ENCODE measurements around the gene CAGE1.
"Not testable (repeated sequence)": the region's sequence is repeated elsewhere in the genome, so short reads cannot be mapped to it uniquely, and the experiment has no call there.

Gene CAGE1

DNA sequence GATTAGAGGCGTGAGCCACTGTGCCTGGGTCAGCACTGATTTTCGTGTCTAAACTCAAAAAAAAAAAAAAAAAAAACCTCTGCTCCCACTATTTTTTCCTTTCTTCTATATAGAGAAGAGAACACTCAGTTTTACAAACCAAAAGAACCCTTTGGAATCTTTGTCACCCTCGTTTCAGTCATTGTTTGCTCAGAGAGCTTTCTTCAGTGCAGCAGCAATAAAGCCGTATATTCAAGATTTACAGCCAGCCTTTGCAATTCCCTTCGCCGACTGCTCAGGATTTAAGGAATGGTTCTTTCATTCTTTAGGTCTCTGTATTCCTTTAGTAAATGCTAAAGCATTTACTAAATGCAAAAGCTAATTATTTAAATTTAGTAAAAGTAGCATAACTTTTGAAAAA lies 20.2 kb upstream of the CAGE1 start:
- no peak for DNase-seq (ENCODE audit: low read depth in 2 of 2)

DNA sequence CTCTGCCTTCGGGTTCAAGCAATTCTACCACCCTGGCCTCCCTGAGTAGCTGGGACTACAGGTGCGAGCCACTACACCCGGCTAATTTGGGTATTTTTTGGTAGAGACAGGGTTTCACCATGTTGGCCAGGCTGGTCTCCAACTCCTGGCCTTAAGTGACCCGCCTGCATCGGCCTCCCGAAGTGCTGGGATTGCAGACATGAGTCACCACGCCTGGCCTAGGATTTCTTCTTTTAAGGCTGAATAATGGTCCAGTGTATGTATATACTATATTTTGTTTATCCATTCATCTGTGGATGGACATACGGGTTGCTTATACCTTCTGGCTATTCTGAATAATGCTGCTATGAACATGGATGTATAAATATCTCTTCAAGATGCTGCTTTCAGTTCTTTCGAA lies 17.2 kb upstream of the CAGE1 start:
- DNase-seq (ENCODE audit: low read depth in 2 of 2): no peak

DNA sequence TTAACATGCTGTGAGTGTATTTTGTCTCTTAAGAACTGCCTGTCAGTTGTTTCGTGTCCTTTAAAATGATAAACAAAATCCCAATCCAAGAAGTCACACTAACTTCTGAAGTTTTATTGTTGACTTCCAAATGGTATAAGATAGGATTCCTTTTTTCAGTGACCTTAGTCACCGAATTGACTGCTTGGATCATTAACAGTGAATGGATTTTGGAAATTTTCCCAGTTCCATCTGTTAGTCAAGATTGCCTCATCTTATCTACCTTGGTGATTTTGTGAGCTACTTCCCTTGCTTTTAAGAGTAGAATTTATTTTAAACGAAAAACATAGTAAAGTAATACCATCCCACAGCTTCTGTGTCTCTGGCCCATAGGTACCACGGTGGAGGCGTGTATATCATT lies 15.0 kb upstream of the CAGE1 start:
- DNase-seq (ENCODE audit: low read depth in 2 of 2): no peak

DNA sequence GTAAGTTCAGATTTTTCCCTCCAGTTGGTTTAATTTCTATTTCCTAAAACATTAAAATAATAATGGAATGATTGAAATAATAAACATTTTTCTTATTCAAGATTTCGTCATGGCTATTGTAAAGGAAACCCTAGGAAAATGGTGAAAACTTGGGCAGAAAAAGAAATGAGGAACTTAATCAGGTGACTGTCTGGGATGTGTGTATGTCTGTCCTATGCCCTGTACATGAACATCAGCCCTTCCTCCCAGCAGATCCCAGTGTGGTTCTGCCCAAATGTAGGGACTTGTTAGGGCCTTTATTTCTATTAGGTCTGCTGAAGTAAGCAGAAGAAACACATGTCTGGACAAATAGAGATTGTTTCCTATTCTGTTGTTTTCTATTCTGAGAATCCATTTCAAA lies 13.2 kb upstream of the CAGE1 start:
- DNase-seq (ENCODE audit: low read depth in 2 of 2): no peak

DNA sequence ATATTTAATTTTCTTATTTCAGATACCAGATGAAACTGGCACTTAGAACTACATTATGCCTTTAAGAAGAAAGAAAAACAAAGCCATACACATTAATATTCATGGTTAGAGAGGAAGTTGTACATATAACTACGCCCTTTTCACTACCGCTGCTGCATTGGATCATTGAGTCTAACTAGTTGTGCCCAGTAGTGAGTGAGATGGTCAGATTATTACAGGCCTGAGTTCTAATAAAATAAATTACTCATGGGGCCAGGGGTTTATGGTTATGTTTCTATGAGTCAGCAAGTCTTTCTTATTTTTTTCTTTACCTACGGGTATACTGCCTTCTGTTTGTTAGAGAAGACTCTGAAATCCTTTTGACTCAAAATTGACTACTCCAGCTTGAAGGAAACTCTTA lies 11.5 kb upstream of the CAGE1 start:
- DNase-seq (ENCODE audit: low read depth in 2 of 2): no peak

DNA sequence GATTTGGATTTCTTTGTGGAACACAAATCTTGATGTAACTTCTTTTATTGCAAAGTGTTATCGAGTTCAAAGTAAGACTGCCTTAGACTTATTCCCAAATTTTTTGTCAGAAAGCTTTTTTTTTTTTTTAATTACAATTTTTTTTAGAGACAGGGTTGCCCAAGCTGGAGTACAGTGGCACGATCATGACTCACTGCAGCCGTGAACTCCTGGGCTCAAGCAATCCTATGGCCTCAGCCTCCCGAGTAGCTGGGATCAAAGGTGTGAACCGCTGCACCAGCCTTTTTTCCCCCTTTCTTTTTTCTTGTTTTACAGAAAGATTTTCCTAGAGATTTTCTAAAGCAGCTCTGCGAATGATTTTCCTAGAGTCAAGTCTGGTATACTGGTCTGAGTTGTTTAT lies 2.9 kb upstream of the CAGE1 start:
- no peak for DNase-seq (ENCODE audit: low read depth in 2 of 2)

DNA sequence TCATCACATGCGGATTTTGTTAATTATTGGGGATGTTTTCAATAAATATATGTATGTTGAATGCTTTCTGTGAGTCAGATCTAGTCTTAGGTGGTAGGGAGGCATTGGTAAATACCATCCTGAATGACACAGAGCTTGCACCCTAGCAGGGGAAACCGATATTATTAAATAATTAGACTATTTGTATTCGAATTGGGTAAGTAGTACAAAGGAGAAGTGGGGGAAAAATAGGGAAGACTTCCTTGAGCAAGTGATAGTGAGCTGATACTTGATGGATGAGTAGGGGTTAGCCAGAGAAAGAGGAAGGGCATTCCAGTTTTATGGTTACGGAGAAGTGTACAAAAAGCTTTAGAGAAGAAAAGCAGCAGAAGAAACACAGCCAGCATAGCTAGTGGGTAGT lies 1.6 kb upstream of the CAGE1 start:
- no peak for DNase-seq (ENCODE audit: low read depth in 2 of 2)

DNA sequence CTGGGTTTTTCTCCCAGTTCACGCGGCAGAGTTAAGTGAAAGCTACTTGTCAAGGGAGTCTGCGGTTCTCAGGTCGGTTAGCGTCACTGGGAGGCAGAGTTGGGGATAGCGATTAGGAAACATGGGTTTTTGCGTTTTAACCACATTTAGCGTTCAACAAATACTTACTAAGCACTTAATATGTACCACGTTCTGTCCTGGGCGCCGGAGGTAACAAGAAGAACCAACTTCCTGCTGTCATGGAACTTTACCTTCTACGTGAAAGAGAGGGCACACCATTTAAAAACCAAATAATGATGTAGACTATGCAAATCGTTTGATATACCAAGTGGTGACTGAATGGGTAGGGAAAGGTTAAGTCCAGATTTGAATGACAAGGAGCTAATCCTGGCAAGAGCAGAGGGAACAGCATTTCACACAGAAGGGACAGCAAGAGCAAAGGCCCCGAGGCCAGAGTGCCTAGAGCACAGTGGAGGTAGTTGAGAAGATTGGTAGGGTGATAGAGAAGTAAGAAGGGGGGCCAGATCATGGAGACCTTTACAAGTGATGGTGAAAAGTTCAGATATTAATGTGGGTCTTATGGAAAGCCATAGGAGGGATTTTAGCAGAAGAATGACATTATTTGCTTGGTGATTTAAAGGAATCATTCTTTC lies 810 bp upstream of the CAGE1 start:
- DNase-seq (ENCODE audit: low read depth in 2 of 2): no peak

DNA sequence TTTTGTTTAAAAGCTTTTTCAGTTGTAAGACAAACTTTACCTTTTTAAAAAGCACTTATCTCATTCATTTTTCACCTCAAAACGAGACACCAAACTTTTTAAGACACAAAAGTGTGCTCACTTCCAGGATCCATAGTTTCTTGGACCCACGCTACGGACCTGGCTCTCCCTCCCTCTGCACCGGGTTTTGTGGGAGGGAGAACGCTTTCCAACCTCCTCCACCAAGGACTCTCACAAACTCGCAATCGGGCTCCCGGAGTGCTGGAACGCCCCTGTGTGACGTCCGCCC lies 436 bp downstream of the CAGE1 start:
- no peak for DNase-seq (ENCODE audit: low read depth in 2 of 2)

DNA sequence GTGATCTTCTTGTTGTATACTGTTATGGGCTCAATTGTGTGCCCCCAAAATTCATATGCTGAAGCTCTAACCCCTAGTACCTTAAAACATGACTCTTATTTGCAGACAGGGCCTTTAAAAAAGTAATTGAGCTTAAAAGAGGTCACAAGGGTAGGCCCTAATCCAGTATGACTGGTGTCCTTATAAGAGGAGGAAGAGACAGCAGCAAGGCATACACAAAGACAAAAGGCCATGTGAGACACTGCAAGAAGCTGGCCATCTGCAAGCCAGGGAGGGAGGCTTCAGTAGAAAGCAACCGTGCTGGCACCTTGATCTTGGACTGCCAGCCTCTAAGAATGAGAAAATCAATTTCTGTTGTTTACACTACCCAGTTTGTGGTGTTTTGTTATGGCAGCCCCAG lies 8.4 kb downstream of the CAGE1 start:
- no peak for DNase-seq (ENCODE audit: low read depth in 2 of 2)

DNA sequence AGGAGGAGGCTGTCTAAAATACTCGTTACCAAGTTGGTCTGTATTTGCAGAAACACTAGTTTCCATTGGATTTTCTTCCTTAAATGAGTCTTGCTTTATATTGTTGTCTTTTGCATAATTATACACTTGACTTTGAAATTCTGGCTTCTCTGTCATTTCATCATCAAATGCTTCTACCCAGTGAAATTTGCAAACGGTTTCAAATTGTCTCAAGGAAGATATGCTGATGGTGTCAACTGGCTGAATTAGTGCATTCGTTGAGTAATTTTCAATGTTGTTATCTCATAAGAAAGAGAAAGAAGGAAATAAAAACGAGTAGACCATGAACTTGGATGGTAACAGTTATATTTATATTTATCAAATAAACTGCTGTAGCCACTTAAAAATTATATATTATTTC lies 10.8 kb downstream of the CAGE1 start:
- DNase-seq (ENCODE audit: low read depth in 2 of 2): no peak

DNA sequence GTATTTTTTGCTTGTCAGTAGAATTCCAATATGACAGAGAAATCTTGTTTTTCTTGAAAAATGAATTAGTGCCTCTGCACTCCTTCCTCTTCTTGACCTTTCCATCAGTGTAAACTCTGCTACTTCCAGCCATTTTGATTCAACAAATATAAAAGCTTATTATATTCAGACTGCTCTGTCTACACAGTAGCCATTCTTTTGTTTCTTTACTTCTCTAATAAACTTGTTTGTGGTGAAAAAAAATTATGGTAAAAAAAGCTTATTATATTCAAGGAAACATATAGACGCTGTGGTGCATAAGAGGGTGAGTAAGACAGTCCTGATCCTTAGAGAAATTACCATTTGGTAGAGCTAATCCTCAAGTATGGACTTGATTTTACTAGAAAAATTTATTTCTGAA lies 11.6 kb downstream of the CAGE1 start:
- no peak for DNase-seq (ENCODE audit: low read depth in 2 of 2)

DNA sequence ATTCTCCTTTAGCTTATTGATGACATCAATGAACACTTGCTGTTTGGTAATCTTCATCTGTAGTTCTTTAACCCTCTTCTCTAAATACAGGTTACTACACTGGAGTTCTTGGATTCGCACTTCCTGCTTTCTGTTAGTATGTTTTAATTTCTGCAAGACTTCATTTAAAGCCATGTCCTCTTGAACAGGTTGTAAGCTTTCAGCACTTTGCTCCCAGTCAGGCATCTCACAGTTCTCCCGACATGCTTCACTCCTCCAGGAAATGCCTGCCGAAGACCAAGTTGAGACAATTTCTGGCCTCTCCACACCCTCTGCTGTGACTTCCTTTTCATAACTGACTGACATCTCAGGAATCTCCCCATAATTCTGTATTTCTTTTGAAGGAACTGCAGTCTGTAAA lies 15.8 kb downstream of the CAGE1 start:
- DNase-seq (ENCODE audit: low read depth in 2 of 2): no peak

DNA sequence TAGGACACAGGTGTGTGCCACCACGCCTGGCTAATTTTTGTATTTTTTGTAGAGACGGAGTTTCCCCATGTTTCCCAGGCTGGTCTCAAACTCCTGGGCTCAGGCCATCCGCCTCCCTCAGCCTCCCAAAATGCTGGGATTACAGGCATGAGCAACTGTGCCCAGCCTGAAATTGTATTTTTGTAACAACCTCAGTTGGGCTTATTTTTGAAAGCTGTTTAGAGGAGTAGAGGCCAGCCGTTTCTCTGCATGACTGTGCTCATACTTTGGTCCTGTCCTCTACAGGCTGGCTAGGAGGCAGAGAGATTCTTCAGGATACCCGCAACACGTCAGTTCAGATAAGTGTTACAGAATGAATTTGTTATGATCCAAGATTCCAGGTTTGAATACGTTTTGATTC lies 22.1 kb downstream of the CAGE1 start:
- no peak for DNase-seq (ENCODE audit: low read depth in 2 of 2)

DNA sequence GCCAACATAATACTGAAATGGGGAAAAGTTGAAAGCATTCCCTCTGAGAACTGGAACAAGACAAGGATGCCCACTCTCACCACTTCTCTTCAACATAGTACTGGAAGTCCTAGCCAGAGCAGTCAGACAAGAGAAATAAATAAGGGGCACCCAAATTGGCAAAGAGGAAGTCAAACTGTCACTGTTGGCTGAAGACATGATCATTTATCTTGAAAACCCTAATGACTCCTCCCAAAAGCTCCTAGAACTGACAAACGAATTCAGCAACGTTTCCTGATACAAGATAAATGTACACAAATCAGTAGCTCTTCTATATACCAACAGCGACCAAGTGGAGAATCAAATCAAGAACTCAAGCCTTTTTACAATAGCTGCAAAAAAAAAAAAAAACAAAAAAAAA lies 37.6 kb downstream of the CAGE1 start:
- not testable (repeated sequence) for DNase-seq (ENCODE audit: low read depth in 2 of 2)

DNA sequence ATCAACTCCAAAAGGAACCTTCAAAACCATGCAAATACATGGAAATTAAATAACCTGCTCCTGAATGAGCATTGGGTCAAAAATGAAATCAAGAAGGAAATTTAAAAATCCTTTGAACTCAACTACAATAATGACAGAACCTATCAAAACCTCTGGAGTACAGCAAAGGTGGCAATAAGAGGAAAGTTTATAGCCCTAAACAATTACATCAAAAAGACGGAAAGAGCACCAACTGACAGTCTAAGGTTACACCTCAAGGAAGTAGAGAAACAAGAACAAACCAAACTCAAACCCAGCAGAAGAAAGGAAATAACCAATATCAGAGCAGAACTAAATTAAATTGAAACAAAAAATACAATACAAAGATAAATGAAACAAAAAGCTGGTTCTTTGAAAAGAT lies 39.0 kb downstream of the CAGE1 start:
- DNase-seq (ENCODE audit: low read depth in 2 of 2): not testable (repeated sequence)

DNA sequence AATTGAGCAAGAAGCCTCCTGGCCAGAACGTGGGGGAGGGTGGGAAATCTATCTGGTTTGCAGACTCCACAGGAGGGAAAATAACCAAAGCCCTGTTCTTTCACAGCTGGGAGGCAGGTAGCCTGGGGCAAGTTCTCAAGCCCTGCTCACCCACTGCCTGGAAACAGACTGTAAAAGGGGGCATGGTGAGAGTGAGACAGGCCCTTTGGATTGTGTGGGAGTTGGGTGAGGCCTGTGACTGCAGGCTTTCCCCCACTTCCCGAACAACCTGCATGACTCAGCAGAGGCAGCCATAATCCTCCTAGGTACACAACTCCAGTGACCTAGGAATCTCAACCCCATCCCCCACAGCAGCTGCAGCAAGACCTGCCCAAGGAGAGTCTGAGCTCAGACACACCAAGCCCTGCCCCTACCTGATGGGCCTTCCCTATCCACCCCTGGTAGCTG lies 42.0 kb downstream of the CAGE1 start:
- DNase-seq (ENCODE audit: low read depth in 2 of 2): not testable (repeated sequence)

DNA sequence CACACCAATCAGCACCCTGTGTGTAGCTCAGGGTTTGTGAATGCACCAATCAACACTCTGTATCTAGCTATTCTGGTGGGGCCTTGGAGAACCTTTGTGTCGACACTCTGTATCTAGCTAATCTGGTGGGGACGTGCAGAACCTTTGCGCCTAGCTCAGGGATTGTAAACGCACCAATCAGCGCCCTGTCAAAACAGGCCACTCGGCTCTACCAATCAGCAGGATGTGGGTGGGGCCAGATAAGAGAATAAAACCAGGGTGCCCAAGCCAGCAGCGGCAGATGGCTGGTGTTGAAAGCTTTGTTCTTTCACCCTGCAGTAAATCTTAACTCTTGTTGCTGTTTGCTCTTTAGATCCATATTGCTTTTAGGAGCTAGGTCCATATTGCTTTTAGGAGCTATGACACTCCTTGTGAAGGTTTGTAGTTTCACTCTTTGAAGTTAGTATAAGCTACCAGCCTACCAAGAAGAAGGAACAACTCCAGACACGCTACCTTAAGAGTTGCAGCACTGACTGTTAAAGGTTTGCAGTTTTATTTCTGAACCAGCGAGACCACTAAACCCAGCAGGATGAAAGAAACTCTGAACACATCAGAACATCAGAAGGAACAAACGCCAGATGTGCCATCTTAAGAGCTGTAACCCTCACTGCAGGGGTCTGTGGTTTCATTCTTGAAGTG lies 44.6 kb downstream of the CAGE1 start:
- not testable (repeated sequence) for DNase-seq (ENCODE audit: low read depth in 2 of 2)

DNA sequence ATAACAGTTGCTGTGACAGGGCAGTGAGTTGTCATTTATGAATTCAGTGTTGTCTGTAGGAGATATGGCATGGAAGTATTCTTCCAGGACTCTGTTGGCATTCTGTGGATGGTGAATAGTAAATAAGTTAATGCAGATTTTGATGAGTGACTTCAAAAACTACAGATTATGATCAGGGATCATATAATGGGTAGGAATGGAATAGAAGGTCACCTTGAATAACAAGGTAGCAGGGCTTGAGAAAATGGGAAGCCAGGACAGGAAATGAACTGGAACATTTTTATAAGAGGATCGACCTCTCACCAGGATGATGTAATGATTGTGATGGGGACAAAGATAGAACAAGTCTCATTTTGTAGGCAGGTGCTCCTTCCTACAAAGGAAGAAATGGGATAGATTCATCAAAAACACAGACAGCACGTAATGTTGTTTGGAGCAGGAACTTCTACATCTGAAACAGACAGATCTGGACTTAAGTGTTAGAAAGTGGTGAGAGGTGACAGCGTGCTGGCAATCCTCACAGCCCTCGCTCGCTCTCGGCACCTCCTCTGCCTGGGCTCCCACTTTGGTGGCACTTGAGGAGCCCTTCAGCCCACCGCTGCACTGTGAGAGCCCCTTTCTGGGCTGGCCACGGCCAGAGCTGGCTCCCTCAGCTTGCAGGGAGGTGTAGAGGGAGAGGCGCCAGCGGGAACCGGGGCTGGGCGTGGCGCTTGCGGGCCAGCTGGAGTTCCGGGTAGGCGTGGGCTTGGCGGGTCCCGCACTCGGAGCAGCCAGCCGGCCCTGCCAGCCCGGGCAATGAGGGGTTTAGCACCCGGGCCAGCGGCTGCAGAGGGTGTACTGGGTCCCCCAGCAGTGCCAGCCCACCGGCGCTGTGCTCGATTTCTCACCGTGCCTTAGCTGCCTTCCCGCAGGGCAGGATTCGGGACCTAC lies 45.7 kb downstream of the CAGE1 start:
- DNase-seq (ENCODE audit: low read depth in 2 of 2): no peak

DNA sequence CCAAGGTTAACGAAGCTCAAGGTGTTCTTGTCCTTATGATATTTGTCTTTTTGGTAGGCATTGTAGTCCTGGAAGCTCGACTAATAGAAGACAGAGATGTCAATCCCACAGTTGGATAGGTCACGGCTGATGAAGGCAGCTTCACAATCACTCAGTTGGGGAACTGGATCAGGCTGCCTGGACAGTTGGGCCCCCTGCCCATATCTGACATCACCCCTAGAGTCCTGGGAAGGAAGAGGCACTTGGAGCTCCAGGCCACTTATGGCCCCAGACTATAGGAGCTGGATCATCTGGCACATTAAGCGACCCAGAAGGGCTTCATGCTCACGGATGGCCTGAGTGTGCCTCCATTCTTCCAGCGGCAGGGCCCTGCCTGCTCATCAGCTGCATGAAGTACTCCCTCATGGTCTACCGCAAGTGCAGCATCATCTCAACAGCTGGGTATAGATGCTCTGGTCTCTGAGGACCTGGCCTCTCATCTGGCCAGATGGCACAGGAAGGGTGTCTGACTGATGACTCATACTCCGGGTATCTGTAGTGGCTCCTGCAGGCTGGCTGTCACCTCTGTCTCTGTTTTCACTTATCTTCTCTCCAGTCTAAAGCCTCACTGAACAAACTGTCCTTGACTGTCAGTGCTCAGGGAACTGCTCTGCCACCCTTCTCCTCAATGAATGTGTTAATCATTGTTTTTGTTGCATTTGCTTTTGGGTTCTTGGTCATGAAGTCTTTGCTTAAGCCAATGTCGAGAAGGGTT lies 47.4 kb downstream of the CAGE1 start:
- no peak for DNase-seq (ENCODE audit: low read depth in 2 of 2)

DNA sequence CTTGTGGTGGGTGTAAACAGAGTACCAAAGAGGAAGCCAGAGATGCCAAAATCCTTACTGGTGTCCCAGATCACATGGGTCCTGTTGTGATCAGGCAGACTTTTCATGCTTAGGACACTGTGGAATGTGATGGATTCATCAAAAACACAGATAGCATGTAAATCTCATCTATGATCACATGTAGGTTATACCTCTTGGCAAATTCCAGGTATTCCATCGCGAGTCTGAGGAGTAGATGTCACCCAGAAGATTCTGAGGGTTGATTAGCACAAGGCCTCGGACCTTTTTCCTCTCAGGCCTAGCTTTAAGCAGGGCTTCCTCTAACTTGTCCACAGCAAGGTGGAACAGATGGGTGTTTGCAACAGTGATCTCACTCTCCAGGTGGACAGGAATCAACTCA lies 48.3 kb downstream of the CAGE1 start:
- DNase-seq (ENCODE audit: low read depth in 2 of 2): no peak
